Subcutaneous abdominal adipose tissue (tissue), 5 donors: ENCODE results near the gene GLI3.

Experiments
- H3K27ac ChIP-seq: one replicate; pipeline ENCODE4 v1.7.0; 2013; ENCODE audit warnings: low read depth, mild to moderate bottlenecking, inconsistent platforms, low read length, moderate library complexity
- H3K27me3 ChIP-seq, 5 donors: one replicate each; pipeline ENCODE4 v1.7.0; 2013; ENCODE audit warnings: low read length in 5 of 5, inconsistent platforms in 1 of 5; ENCODE audit not compliant: control insufficient read depth in 5 of 5, insufficient read depth in 4 of 5
- H3K36me3 ChIP-seq, 5 donors: one replicate each; pipeline ENCODE4 v1.7.0; 2013; ENCODE audit warnings: low read length in 5 of 5; ENCODE audit not compliant: control insufficient read depth in 5 of 5, insufficient read depth in 5 of 5
- H3K4me1 ChIP-seq, 5 donors: one replicate each; pipeline ENCODE4 v1.7.0; 2013; ENCODE audit warnings: low read length in 5 of 5, mild to moderate bottlenecking in 3 of 5, moderate library complexity in 1 of 5; ENCODE audit not compliant: control insufficient read depth in 5 of 5, insufficient read depth in 5 of 5
- H3K4me3 ChIP-seq, 5 donors: one replicate each; pipeline ENCODE4 v1.7.0; 2013; ENCODE audit warnings: low read length in 5 of 5, low read depth in 1 of 5
- H3K9ac ChIP-seq, 5 donors: one replicate each; pipeline ENCODE4 v1.7.0; 2013; ENCODE audit warnings: low read length in 5 of 5, mild to moderate bottlenecking in 4 of 5, moderate library complexity in 3 of 5
- H3K9me3 ChIP-seq, 5 donors: one replicate each; pipeline ENCODE4 v1.7.0; 2013; ENCODE audit warnings: low read length in 5 of 5; ENCODE audit not compliant: control insufficient read depth in 5 of 5
- donor health status: healthy.
- donor health status: healthy.
- donor health status: healthy.
- donor health status: healthy.
- donor health status: healthy.

The GLI3 gene

DNA sequence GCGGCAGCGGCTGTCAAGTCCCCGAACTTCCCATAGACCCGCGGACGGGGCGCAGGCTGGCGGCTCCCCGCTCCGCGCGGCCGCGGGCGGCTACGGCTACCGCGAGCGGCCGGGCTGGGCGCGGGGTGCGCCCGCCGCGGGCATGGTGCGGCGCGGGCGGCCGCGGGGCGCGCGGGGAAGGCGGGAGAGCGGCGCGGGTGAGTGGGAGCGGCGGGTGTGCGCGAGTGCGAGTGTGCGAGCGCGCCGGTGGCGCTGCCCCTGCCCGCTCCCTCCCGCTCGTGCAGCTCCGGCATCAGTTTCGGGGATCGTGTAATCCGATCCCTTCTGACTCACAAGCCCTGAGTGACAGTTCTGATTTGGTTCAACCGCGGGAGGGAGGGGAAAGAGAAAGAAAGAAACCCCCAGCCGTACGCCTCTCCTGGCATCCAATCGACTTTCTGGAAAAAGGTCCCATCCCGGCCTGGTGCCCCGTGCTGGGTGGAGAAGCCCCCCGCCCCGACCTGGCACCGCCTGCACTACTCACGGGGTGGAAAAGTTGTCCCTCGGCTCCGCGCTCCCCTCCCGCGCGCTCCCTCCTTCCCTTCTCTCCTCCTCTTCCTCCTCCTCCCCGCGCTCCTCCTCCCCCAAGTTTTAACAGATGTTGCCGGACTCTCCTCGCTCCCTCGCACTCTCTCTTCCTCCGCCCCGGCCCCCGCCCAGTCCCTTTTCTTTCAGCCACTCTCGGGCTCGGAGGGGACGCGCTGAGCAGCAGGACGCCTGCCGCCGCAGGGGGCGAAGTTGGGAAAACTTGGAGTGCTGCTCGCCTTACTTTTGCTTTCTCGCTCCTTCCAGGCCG is at the start of gene GLI3:
Gene GLI3, minus strand, starts transcription at position 234 of the 835 bp plus-strand sequence. CDS start 13,956 bp downstream, outside the sequence.
- H3K27ac ChIP-seq = peak within 1 kb of the TSS; percentile 69
- H3K4me3 ChIP-seq = peak within 1 kb of the TSS; percentile 73 to 90 (median 83)
- H3K4me1 ChIP-seq = peaks cover 2 to 46% (median 33%) of the 10 kb centered on the region in 5 donors
- H3K9me3 ChIP-seq = no peaks in the 10 kb centered on the region
- no peaks in the 10 kb centered on the region for H3K36me3 ChIP-seq
- H3K27me3 ChIP-seq = peaks cover 0 to 27% (median 14%) of the 10 kb centered on the region in 5 donors
- peak within 1 kb of the TSS in 4 of 5 donors; percentile 53 to 76 (median 60) for H3K9ac ChIP-seq

DNA sequence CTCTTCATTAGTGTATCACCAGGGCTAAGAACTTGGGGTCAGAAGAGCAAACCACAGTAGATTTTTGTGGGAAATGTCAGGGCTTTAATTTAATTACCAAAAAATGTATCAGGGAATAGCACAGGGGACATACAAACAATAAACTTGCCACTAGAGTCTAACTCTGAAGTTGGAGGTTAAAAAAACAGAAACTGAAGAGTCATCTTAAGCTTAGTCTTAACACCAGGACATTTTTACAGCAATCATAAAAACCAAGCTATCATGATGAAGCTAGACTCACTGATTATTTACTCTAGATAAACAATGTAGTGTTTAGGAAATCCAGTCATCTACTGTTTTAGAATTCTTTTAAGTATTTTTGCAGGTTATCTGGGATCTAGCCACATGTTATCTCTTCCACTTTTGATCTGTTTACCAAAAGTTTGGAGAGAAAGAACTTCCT is 48.4 kb upstream of the GLI3 start:
- Histone ChIP-seq H3K9ac (no peak overlapping the region), H3K27me3 (no peaks in the 10 kb centered on the region), H3K9me3 (no peaks in the 10 kb centered on the region), H3K4me1 (peaks cover 0 to 8% (median 0%) of the 10 kb centered on the region in 5 donors), H3K27ac (no peak overlapping the region), H3K4me3 (no peak overlapping the region), H3K36me3 (no peaks in the 10 kb centered on the region)

DNA sequence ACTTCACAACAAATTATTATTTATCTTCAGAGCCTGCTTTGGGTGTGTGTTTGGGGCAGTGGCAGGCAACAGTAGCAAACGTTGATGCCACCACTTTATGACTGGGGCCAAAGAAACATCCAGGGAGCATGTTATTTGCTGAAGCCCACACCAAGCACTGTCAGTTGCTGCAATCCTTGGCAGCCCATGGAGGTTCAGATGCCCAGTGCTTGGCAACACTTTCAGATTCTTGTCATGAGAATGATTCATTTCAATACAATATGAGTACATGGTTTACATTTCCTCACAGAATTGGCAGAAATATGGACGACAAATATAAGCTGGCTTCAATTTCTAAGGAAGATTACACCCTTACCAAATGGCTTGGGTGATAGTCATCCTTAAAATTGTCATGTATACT is 46.5 kb upstream of the GLI3 start:
- H3K36me3 ChIP-seq = no peaks in the 10 kb centered on the region
- H3K9ac ChIP-seq = no peak overlapping the region
- no peak overlapping the region for H3K4me3 ChIP-seq
- H3K9me3 ChIP-seq = no peaks in the 10 kb centered on the region
- H3K4me1 ChIP-seq = peaks cover 0 to 8% (median 0%) of the 10 kb centered on the region in 5 donors
- H3K27ac ChIP-seq = no peak overlapping the region
- H3K27me3 ChIP-seq = no peaks in the 10 kb centered on the region

DNA sequence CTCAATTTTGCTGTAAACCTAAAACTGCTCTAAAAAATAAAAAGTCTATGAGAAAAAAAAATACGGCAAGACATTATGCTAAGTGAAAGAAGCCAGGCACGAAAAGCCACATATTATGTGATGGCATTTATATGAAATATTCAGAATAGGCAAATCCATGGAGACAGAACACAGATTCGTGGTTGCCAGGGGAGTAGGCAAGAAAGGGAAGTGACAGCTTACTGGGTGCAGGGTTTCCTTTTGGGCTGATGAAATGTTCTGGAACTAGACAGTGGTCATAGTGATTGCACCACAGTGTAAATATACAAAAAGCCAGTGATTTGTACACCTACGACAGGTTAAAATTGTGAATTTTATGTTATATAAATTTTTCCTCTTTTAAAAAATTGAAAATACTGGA is 41.3 kb upstream of the GLI3 start:
- H3K27ac ChIP-seq = no peak overlapping the region

DNA sequence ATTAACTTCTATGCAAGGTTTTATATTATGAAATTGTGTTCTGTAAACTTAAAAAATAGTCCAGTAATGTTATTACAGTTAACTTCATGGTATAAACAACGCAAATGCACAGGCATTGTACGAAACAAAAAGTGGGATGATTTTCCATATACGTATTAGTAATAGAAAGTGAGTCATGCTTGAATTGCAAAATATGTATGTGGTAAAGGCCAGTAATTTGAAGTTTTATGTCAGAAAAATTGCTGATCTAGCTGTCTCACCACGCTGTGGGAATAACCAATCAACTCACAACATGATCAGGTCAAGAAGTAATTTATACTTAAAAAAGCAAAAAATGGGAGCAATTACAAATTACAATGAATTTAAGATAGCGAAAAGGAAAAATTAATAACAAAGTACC is 37.0 kb upstream of the GLI3 start:
- H3K36me3 ChIP-seq = no peaks in the 10 kb centered on the region
- H3K4me3 ChIP-seq = no peak overlapping the region
- H3K9ac ChIP-seq = no peak overlapping the region
- H3K9me3 ChIP-seq = no peaks in the 10 kb centered on the region
- H3K27me3 ChIP-seq = no peaks in the 10 kb centered on the region
- no peaks in the 10 kb centered on the region for H3K4me1 ChIP-seq
- no peak overlapping the region for H3K27ac ChIP-seq

More for the DNA sequence above, 41.3 kb upstream of the GLI3 start:
- peaks cover 0 to 3% (median 0%) of the 10 kb centered on the region in 5 donors for H3K4me1 ChIP-seq
- no peak overlapping the region for H3K4me3 ChIP-seq
- no peak overlapping the region for H3K9ac ChIP-seq
- no peaks in the 10 kb centered on the region for H3K36me3 ChIP-seq
- no peaks in the 10 kb centered on the region for H3K9me3 ChIP-seq
- no peaks in the 10 kb centered on the region for H3K27me3 ChIP-seq

DNA sequence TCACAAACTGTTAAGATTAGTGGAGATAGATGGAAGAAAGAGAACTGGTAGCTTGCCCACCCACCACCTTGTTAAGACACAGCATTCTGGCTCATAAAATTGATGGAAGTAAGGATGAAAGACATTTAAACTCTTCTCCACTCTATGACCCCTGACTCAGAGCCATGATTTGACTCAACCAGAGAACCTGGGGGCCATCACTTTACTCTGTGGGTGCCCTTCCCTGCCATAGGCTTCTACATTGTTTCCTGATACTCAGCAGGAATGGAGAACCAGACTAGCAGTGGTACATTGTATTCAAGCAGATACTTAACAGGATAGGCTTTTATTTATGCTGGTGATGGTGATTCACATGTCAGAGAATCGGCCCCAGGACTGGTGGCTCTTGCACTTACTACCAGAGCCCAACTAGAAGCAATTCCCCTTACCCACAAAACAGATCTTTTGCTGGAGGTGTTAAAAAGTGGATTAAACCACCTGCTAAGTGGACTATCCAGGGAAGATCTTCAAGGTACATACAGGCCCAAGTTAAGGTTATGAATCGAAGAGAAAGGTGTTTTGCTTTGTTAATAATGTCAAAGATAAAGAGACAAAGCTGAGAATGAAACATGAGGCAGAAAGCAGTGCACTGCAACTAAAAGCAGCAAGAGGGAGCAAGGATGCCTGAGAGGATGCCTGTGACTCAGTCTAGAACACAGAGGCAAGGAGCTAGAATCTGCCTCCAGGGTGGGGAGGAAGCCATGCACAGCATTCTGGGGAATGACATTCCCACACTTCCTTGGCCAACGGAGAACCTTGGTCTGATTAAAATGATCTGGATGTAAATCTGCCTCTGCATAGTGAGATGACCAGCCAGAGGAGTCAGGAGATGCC is 36.0 kb upstream of the GLI3 start:
- Histone ChIP-seq H3K9ac (no peak overlapping the region), H3K36me3 (no peaks in the 10 kb centered on the region), H3K4me3 (no peak overlapping the region), H3K27me3 (no peaks in the 10 kb centered on the region), H3K27ac (no peak overlapping the region), H3K4me1 (no peaks in the 10 kb centered on the region), H3K9me3 (no peaks in the 10 kb centered on the region)

DNA sequence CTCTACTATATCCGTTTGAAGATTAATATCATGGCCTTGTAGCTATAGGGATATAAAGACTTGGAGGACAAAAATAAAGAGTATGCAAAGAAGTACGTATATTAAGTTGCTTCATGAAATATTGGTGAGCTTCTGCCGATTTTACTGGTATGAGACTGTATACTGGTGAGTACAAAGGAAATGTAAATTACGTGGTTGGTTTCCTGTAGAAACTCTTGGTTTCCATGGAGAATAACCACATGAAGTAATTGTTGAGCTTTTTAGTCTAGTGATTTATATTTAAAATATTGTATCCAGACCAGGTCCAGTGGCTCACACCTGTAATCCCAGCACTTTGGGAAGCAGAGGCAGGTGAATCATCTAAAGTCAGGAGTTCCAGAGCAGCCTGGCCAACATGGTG is 32.2 kb upstream of the GLI3 start:
- Histone ChIP-seq H3K36me3 (no peaks in the 10 kb centered on the region), H3K9ac (no peak overlapping the region)

DNA sequence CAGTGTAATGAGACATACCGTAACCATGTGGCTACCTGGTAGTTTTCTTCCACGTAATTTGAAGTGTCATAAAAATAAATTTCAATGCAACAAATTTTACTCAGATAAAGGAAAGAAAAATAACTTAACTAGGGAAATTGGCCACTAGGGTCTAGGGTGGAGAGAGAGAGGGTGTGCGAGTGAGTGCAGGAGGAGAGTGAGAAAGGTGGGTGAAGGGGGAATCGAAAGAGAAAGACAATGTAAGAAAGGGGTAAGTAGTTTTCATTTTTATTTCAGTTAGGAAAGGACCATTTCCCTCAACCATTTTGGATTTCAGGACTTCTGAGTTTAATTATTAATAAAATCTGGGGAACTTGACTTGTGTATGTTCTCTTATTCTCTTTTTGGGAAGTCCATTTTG is 27.7 kb upstream of the GLI3 start:
- Histone ChIP-seq H3K9ac (no peak overlapping the region), H3K27ac (no peak overlapping the region), H3K4me1 (no peaks in the 10 kb centered on the region), H3K36me3 (no peaks in the 10 kb centered on the region), H3K9me3 (no peaks in the 10 kb centered on the region), H3K4me3 (no peak overlapping the region), H3K27me3 (peaks cover 0 to 4% (median 0%) of the 10 kb centered on the region in 5 donors)

More for the DNA sequence above, 32.2 kb upstream of the GLI3 start:
- Histone ChIP-seq H3K9me3 (no peaks in the 10 kb centered on the region), H3K27ac (no peak overlapping the region), H3K27me3 (no peaks in the 10 kb centered on the region), H3K4me3 (no peak overlapping the region), H3K4me1 (no peaks in the 10 kb centered on the region)

DNA sequence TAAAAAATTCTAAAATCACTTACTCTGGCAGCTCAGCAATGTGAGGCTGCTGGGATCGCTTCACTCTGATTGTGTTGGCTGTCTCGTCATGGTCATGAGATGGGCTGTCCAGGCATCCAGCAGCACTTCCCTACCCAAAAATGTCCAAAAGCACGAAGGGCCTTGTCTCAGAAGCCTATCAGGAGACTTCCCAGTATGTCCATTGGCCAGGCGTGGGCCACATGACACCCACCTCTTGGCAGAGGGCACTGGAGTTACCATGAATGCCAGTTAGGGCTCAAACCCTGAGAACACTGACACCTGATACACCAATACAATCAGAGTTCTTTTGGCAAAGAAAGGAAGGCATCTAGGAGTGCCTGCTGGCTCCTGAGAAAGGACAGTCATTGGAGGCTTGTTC is 27.0 kb upstream of the GLI3 start:
- peaks cover 0 to 4% (median 0%) of the 10 kb centered on the region in 5 donors for H3K27me3 ChIP-seq
- H3K36me3 ChIP-seq = no peaks in the 10 kb centered on the region
- H3K9ac ChIP-seq = no peak overlapping the region
- H3K4me3 ChIP-seq = no peak overlapping the region
- no peak overlapping the region for H3K27ac ChIP-seq
- no peaks in the 10 kb centered on the region for H3K9me3 ChIP-seq
- H3K4me1 ChIP-seq = no peaks in the 10 kb centered on the region

DNA sequence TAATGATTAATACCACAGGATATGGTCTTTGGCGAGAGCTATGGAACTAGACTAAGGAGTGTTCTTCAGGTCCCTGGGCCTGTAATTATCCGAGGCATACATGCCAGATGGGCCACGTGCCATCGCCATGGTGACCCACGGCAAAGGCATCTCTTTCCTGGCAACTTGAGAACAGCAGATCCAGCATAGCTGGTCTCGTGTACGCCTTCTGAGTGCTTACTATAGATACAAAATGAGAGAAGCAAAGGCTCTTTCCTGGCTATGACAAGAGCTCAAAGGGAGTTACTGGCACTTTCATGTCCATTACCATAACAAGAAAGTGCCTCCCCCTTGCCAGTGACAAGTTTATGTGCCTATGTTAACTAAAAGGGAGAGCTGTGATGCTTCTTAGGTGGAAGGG is 26.0 kb upstream of the GLI3 start:
- no peak overlapping the region for H3K27ac ChIP-seq
- no peaks in the 10 kb centered on the region for H3K9me3 ChIP-seq
- no peak overlapping the region for H3K9ac ChIP-seq
- no peaks in the 10 kb centered on the region for H3K4me1 ChIP-seq
- peaks cover 0 to 4% (median 0%) of the 10 kb centered on the region in 5 donors for H3K27me3 ChIP-seq
- H3K36me3 ChIP-seq = no peaks in the 10 kb centered on the region
- H3K4me3 ChIP-seq = no peak overlapping the region
